MCF 10A (cell line): Measurements from ENCODE around the gene SPATA2. TPM values are rescaled to one million over a fixed set of nuclear protein-coding genes. Genes with fewer than 3 reads are reported as not detected.

Source experiments
- BruUV-seq: library from RNA; stranded (reverse); fragments of 400-500 nt; replicated peaks from 2 replicates; lab custom pipeline; 2021; lab: Mats Ljungman, UMichigan
- CTCF ChIA-PET: fragments of 300-600 bp; sonication (Branson Sonifier 250); formaldehyde crosslinking; extraction: SDS; loops from one replicate; lab custom pipeline; 2021; ENCODE audit warnings: antibody characterized with exemption, inconsistent platforms; lab: Yijun Ruan, JAX
- POLR2A ChIA-PET: fragments of 300-600, 350-650 bp; sonication (Branson Sonifier 250); formaldehyde crosslinking; extraction: SDS; loops from one replicate; lab custom pipeline; 2020; ENCODE audit warnings: antibody characterized with exemption, inconsistent platforms; lab: Yijun Ruan, JAX
- DNase-seq: peaks from one replicate; pipeline ENCODE4 v3.0.0-alpha.2; 2018; ENCODE audit not compliant: unreplicated experiment
- H3K27ac Mint-ChIP-seq: one replicate; pipeline ENCODE4 v1.8.0; 2022; ENCODE audit warnings: mild to moderate bottlenecking, low read depth, mixed read lengths; ENCODE audit not compliant: unreplicated experiment
- H3K27me3 Mint-ChIP-seq: one replicate; pipeline ENCODE4 v1.8.0; 2022; ENCODE audit warnings: mixed read lengths; ENCODE audit not compliant: insufficient read depth, unreplicated experiment
- H3K36me3 Mint-ChIP-seq: one replicate; pipeline ENCODE4 v1.8.0; 2022; ENCODE audit warnings: mild to moderate bottlenecking, moderate library complexity, mixed read lengths; ENCODE audit not compliant: insufficient read depth, unreplicated experiment
- H3K4me1 Mint-ChIP-seq: one replicate; pipeline ENCODE4 v1.8.0; 2022; ENCODE audit warnings: mixed read lengths; ENCODE audit not compliant: insufficient read depth, unreplicated experiment
- H3K4me3 Mint-ChIP-seq: one replicate; pipeline ENCODE4 v1.8.0; 2022; ENCODE audit warnings: mild to moderate bottlenecking, moderate library complexity, mixed read lengths; ENCODE audit not compliant: unreplicated experiment
- H3K9me3 Mint-ChIP-seq: one replicate; pipeline ENCODE4 v1.8.0; 2022; ENCODE audit warnings: mixed read lengths; ENCODE audit not compliant: unreplicated experiment
- intact Hi-C: fragments of 100-400 bp; cut with micrococcal nuclease; formaldehyde crosslinking; loops from 2 replicates; pipeline ENCODE4 v1.14.1; 2022
- total RNA-seq: library from RNA; stranded (reverse); gene quantifications from 2 replicates; pipeline ENCODE4 v1.2.3, GENCODE V29; 2022
- TF ChIP-seq, protein P1 (sequence below): fragments of 200-600 bp; IDR thresholded peaks from one replicate; pipeline ENCODE4 v1.8.0; 2022; ENCODE audit warnings: antibody characterized with exemption, mild to moderate bottlenecking; ENCODE audit not compliant: unreplicated experiment

Gene SPATA2
- total RNA-seq, 1 experiment from 2014 or later, result 5.5 TPM

DNA sequence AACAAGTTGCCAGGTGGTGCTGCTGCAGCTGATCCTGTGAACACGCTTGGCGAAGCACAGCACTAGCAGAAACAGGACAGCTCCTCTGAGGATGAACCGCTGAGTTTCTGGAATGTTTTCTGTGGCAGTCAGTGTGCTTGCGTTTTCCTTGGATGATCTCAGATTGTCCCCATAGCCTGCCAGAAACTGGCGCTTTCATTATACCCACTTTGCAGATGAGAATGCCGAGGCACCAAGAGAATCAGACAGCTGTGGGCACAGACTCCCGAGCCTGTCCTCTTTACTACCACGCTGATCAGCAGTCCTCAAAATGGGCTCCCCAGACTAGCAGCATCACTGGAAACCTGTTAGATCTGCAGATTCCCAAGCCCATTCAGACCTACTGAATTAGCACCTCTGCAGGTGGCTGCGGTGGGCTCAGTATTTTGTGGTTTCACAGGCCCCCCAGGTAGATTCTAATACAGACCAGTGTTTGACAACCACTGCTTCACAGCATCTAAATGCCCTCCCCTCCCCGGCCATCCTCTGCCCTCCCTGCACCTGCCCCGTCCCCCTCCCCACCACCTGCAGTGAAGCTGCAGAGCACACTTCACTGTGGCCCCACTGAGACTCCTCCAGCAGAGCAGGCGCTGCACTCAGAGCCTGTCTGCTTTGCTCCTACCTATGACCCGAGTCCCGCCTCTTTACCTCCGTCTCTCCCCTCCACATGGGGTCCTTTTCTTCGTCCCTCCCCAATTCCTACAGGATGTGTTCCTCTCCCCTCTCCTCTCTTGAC, 29.6 kb downstream of the SPATA2 start:
- Mint-ChIP-seq H3K4me1 (peaks cover 7% of the 10 kb centered on the region), H3K4me3 (no peak overlapping the region), H3K36me3 (peaks cover 37% of the 10 kb centered on the region), H3K27me3 (no peaks in the 10 kb centered on the region), H3K9me3 (no peaks in the 10 kb centered on the region), H3K27ac (no peak overlapping the region)
- no peak for DNase-seq
- no TSS peak for BruUV-seq
- intact Hi-C loops, result no loop called here
- POLR2A ChIA-PET, result no interaction called here
- CTCF ChIA-PET, result interaction anchor here (0.6 to 2.5 kb wide), 8 partner anchors 17 to 1111 kb away, joined by 3 to 11 read pairs (median 4); no protein-coding TSS in a partner anchor
- TF ChIP-seq, protein P1, sequence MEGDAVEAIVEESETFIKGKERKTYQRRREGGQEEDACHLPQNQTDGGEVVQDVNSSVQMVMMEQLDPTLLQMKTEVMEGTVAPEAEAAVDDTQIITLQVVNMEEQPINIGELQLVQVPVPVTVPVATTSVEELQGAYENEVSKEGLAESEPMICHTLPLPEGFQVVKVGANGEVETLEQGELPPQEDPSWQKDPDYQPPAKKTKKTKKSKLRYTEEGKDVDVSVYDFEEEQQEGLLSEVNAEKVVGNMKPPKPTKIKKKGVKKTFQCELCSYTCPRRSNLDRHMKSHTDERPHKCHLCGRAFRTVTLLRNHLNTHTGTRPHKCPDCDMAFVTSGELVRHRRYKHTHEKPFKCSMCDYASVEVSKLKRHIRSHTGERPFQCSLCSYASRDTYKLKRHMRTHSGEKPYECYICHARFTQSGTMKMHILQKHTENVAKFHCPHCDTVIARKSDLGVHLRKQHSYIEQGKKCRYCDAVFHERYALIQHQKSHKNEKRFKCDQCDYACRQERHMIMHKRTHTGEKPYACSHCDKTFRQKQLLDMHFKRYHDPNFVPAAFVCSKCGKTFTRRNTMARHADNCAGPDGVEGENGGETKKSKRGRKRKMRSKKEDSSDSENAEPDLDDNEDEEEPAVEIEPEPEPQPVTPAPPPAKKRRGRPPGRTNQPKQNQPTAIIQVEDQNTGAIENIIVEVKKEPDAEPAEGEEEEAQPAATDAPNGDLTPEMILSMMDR, result no peak

DNA sequence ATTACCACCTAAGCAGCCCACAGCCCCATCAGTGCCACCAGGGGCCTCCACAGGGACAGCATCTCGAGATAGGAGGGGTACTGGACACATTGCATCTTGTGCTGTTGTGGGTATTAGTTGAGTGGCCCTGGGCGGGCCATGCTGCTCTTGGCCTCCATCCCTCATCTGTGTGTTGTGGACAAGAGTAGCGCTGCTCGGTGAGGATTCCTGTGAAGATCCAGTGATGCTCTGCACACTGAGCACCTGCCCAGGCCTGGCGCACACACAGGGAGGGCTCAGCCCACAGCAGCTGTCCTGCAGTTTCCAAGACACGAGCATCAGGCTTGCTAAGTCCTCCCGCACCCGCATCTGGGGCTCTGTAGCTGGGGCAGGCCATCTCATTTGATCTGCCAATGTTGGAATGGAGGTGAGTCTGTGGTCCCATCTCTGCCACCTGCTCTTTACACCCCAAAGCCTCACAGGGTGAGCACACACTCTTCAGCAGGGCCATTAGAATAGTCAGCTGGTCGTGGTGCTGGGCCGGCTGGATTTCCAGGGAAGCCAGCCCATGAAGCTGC, 32.0 kb downstream of the SPATA2 start:
- TF ChIP-seq, protein P1, result no peak

DNA sequence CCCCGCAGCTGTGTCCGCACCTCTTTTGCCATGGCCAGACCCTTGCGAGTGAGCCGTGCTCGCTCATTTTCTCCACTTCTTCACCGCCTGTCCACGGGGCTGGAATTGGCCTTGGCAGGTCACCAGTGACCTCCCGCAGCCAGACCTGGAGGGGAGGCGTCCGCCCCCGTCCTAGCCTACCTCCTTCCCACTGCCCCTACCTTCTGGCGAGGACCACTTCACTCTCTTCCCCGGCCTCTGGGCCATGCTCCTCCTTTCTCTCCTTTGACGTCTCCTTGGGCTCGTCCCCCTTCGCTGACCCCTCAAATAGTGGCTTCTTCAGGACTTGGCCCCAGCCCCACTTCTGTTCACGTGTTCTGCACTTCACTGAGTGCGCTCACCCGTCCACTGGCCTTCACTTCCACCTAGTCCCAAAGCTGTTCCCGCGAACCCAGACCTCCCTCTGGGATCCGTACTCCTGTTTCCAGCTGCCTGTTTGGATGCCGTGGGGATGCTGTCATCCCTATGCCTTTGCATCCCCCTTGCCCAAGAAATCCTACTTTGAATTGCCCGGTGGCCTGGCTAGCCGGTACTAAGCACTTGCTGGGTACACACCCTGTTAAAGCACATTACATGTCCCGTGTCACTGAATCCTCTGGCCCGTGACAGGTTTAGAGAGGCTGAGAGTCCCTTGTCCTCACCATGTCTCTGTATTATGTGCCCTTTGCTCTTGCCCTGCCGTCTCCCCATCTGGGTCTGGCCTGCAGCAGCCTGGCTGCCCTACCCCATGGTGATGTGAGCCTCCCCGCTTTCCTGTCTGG, 33.0 kb downstream of the SPATA2 start:
- Mint-ChIP-seq H3K4me1 (no peaks in the 10 kb centered on the region), H3K36me3 (peaks cover 31% of the 10 kb centered on the region), H3K9me3 (no peaks in the 10 kb centered on the region), H3K27ac (no peak overlapping the region), H3K27me3 (no peaks in the 10 kb centered on the region), H3K4me3 (no peak overlapping the region)
- CTCF ChIA-PET, result no interaction called here
- intact Hi-C loops, result no loop called here
- POLR2A ChIA-PET, result no interaction called here
- no peak for DNase-seq
- TF ChIP-seq, protein P1, result no peak
- no TSS peak for BruUV-seq

More for the DNA sequence above, 32.0 kb downstream of the SPATA2 start:
- DNase-seq, result no peak
- BruUV-seq, result no TSS peak
- Mint-ChIP-seq H3K4me3 (no peak overlapping the region), H3K27me3 (no peaks in the 10 kb centered on the region), H3K4me1 (peaks cover under 1% of the 10 kb centered on the region), H3K36me3 (peaks cover 27% of the 10 kb centered on the region), H3K27ac (no peak overlapping the region), H3K9me3 (no peaks in the 10 kb centered on the region)
- POLR2A ChIA-PET, result no interaction called here
- intact Hi-C loops, result no loop called here
- CTCF ChIA-PET, result interaction anchor here (1.0 to 1.1 kb wide), 2 partner anchors 16 to 99 kb away, joined by 3 read pairs; no protein-coding TSS in a partner anchor
